Spleen (tissue), 7 donors: Measurements from ENCODE around the gene CTNNA2.

ENCODE experiments used
- POLR2A ChIP-seq, 3 donors: fragments of 450-650 bp; IDR thresholded peaks; one replicate each; pipeline ENCODE4 v1.5.1; 2017; ENCODE audit warnings: antibody characterized with exemption in 3 of 3, mild to moderate bottlenecking in 1 of 3
- POLR2AphosphoS5 ChIP-seq, 3 donors: sonication (generic); formaldehyde crosslinking; IDR thresholded peaks; one replicate each; pipeline ENCODE4 v1.5.1; 2017; ENCODE audit warnings: antibody characterized with exemption in 3 of 3
- TF ChIP-seq, protein P1 (sequence below), 11 experiments: fragments of 200-600 bp in 7 of 11; fragments of 450-650 bp in 4 of 11; sonication (generic) in 4 of 11; IDR thresholded peaks in 8 of 11; conservative IDR thresholded peaks in 3 of 11; 1 replicate in 7 of 11; 2 replicates in 4 of 11; pipeline versions ENCODE4 v1.4.0 to v1.8.0; 2016 to 2021; ENCODE audit warnings: antibody characterized with exemption in 11 of 11, inconsistent platforms in 4 of 11, mild to moderate bottlenecking in 1 of 11
- donor health status: DM: no; HTN: no; CAD: no; lungs with moderate emphysema.
- donor health status: DM: no; HTN: no; CAD: no.
- donor health status: DM: no; HTN: no; CAD: no.

DNA sequence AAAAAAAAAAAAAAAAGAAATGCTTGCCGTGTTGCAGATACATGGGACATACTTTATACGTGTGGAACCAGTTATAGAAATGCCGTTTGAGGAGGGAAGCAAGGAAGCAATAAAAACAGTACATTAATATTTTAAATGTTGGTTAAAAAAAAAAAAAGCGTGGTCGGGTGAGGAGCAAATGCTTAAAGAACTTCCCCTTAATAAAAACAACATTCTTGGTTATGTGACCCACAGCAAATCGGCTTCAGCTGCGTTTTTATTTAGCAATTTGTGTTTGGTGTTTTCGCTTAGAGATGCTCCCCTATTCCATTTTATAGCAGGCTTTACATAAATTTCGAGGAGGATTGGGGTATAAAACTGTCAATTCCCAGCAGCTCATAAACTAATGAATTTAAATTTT is 568.1 kb downstream of the CTNNA2 start:
- TF ChIP-seq, protein P1, sequence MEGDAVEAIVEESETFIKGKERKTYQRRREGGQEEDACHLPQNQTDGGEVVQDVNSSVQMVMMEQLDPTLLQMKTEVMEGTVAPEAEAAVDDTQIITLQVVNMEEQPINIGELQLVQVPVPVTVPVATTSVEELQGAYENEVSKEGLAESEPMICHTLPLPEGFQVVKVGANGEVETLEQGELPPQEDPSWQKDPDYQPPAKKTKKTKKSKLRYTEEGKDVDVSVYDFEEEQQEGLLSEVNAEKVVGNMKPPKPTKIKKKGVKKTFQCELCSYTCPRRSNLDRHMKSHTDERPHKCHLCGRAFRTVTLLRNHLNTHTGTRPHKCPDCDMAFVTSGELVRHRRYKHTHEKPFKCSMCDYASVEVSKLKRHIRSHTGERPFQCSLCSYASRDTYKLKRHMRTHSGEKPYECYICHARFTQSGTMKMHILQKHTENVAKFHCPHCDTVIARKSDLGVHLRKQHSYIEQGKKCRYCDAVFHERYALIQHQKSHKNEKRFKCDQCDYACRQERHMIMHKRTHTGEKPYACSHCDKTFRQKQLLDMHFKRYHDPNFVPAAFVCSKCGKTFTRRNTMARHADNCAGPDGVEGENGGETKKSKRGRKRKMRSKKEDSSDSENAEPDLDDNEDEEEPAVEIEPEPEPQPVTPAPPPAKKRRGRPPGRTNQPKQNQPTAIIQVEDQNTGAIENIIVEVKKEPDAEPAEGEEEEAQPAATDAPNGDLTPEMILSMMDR (IDR thresholded peaks at IDR 0.05 in 8 of 11, conservative IDR thresholded peaks at IDR 0.05 in 3 of 11) = no peak
- TF ChIP-seq POLR2A (IDR thresholded peaks at IDR 0.05) = no peak
- TF ChIP-seq POLR2AphosphoS5 (IDR thresholded peaks at IDR 0.05) = no peak
